ENCODE measurements around the gene ITPR1.
A peak's percentile ranks its signal among the peaks of the same experiment; 100 is the strongest.
"Not testable (repeated sequence)": the region's sequence is repeated elsewhere in the genome, so short reads cannot be mapped to it uniquely, and the experiment has no call there.

ITPR1 gene

GRCh38 chr3:4749567-4750002, 256.4 kb downstream of the ITPR1 start:
- no peak for DNase-seq

- peak in 1 of 2 donors; percentile 40 for DNase-seq
These were observed 257.3 kb downstream of the ITPR1 start for GRCh38 chr3:4750306-4750968.

GRCh38 chr3:4751029-4751501, 257.9 kb downstream of the ITPR1 start:
- DNase-seq = peak in 1 of 2 donors; percentile 21

GRCh38 chr3:4751502-4752101, 258.5 kb downstream of the ITPR1 start:
- no peak for DNase-seq

GRCh38 chr3:4752201-4753072, 259.3 kb downstream of the ITPR1 start:
- DNase-seq = no peak

- no peak for DNase-seq
These were observed 260.0 kb downstream of the ITPR1 start for GRCh38 chr3:4753073-4753691.

- DNase-seq = no peak
These were observed 261.3 kb downstream of the ITPR1 start for GRCh38 chr3:4754180-4755086.

- DNase-seq = no peak
These were observed 262.4 kb downstream of the ITPR1 start for GRCh38 chr3:4755566-4755965.

- DNase-seq = no peak
These were observed 263.1 kb downstream of the ITPR1 start for GRCh38 chr3:4756057-4756775.

GRCh38 chr3:4756855-4757574, 263.9 kb downstream of the ITPR1 start:
- no peak for DNase-seq

- no peak for DNase-seq
These were observed 264.6 kb downstream of the ITPR1 start for GRCh38 chr3:4757575-4758248.

GRCh38 chr3:4758249-4758860, 265.2 kb downstream of the ITPR1 start:
- no peak for DNase-seq

GRCh38 chr3:4758957-4759656, 266.0 kb downstream of the ITPR1 start:
- no peak for DNase-seq

- no peak for DNase-seq
These were observed 266.7 kb downstream of the ITPR1 start for GRCh38 chr3:4759689-4760312.

GRCh38 chr3:4761759-4762158, 268.6 kb downstream of the ITPR1 start:
- DNase-seq = no peak

GRCh38 chr3:4762481-4763230, 269.5 kb downstream of the ITPR1 start:
- not testable (repeated sequence) for DNase-seq

GRCh38 chr3:4763604-4764247, 270.6 kb downstream of the ITPR1 start:
- DNase-seq = no peak
